GM12873 (cell line): ENCODE data around the gene PKNOX2.

Experiments
- TF ChIP-seq, protein P1 (sequence below): IDR thresholded peaks from 2 replicates; pipeline ENCODE4 v1.5.1; 2012; ENCODE audit warnings: low read depth, mild to moderate bottlenecking, moderate library complexity, low read length, control low read depth; ENCODE audit not compliant: insufficient read depth; ENCODE audit errors: missing control alignments

Gene PKNOX2

DNA sequence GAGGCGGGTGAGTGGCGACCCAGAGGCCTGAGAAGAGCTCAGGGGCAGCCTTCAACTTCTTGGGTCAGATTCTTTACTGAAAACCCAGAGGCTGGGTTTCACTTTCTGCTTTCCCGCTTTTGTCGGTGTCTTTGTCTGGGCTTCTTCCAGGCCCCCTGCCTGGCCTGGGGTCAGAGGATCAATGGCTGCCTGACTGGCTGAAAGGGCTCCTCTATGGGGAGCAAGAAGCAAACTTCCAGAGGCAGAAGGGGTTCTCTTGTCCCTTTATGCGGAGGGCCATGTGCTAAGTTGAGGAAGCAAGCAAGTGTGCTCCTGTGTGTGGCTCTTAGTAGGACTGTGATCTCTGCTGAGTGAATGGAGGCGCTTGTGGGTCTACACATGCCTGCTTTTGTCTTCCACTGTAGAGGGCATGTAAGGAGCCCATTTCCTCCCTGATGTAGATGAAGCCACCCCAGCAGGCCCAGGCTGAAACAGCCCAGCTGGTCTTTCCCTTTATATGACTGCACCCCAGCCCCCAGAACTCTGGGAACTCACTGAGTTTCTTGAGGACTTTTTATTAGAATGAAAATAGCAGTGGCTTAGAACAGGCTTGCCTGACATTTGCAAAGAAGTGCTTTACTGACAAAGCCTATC lies 1.0 kb upstream of the PKNOX2 start:
- TF ChIP-seq, protein P1, sequence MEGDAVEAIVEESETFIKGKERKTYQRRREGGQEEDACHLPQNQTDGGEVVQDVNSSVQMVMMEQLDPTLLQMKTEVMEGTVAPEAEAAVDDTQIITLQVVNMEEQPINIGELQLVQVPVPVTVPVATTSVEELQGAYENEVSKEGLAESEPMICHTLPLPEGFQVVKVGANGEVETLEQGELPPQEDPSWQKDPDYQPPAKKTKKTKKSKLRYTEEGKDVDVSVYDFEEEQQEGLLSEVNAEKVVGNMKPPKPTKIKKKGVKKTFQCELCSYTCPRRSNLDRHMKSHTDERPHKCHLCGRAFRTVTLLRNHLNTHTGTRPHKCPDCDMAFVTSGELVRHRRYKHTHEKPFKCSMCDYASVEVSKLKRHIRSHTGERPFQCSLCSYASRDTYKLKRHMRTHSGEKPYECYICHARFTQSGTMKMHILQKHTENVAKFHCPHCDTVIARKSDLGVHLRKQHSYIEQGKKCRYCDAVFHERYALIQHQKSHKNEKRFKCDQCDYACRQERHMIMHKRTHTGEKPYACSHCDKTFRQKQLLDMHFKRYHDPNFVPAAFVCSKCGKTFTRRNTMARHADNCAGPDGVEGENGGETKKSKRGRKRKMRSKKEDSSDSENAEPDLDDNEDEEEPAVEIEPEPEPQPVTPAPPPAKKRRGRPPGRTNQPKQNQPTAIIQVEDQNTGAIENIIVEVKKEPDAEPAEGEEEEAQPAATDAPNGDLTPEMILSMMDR: no peak

- TF ChIP-seq, protein P1: no peak
These were observed 495 bp upstream of the PKNOX2 start for GRCh38 chr11:125164091-125164421.

- TF ChIP-seq, protein P1: no peak
These were observed 726 bp downstream of the PKNOX2 start for GRCh38 chr11:125165111-125165842.

GRCh38 chr11:125165843-125166763 lies 1.6 kb downstream of the PKNOX2 start:
- TF ChIP-seq, protein P1: no peak

DNA sequence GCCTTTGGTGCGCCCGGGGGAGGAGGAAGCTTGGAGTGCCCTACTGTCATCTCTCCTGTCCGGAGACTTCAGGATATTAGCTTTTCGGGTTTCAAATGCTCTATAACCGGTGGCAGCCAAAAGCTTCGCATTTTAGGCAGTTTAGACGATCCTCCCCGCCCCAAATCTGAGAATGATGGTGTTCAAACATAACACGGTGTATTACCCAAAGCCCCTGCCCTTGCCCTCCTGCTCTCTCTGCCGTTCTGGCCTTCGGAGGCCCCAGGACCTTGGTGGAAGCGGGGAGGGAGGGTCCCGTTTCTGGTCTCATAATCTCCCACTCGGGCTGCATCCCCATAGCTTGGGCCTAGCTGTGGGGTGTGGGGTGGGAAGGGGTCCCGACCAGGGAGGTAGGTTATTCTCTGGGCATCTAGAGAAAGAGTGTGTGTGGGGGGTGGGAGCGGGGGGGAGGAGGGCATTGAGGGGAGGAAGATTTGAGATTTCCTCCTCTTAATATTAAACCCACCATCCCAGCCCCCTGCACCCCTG lies 2.3 kb downstream of the PKNOX2 start:
- TF ChIP-seq, protein P1: no peak

DNA sequence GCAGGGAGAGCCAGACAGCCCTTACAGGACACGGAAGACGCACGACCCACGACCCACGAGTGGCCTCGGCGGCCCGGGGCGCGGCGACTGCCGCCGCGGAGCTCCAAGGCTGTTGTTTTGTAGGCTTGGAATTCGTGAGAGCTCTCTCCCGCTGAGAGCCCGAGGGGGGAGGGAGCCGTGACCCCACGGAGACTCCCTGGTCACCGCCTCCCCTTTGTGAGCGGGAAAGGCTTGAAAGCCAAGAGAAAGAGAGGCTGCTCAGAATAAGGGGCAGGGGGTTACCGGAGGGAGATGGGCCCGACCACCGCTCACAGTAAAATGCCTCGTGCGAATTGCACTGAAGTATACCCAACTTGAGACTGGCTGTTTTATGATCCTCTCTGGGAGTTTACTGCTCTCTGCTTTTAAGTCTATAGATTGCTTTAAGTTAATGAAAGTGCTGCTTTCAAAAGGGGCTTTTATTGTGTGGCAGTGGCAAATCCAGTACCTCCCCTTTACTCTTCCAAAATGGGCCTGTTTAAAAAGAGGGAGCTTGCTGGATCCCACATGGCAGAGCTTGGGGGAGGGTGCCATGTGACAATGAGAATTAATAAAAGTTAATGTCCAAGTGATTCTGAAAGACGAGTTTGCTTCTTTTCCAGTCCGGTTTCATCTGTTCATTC lies 2.9 kb downstream of the PKNOX2 start:
- TF ChIP-seq, protein P1: no peak
